Stimulated activated CD4-positive, alpha-beta T cell treated with anti-CD3 and anti-CD28 coated beads, TNF-alpha, amount 100 ng/mL, for 48 hours (primary cell): ENCODE results near the gene CALCOCO1.

Experiments
- DNase-seq, 3 donors: peaks; one replicate each; pipeline ENCODE4 v3.0.0-alpha.2; 2020; ENCODE audit warnings: low read depth in 3 of 3

Gene CALCOCO1

GRCh38 chr12:53660041-53660440 is 67.2 kb downstream of the CALCOCO1 start:
- DNase-seq, result no peak

GRCh38 chr12:53659571-53659981 is 67.7 kb downstream of the CALCOCO1 start:
- DNase-seq, result no peak

- DNase-seq, result no peak
These were observed 68.2 kb downstream of the CALCOCO1 start for GRCh38 chr12:53659011-53659551.
